MM.1S (cell line): ENCODE results near the gene UBE2S.

ENCODE experiments used
- DNase-seq: peaks from one replicate; pipeline ENCODE4 v3.0.0-alpha.2; 2015
- H2AFZ ChIP-seq: fragments of 300-600 bp; sonication (generic); 2 replicates; pipeline ENCODE4 v1.6.0; 2016; ENCODE audit warnings: antibody characterized with exemption, low read length
- H3F3A ChIP-seq: fragments of 300-600 bp; sonication (generic); 2 replicates; pipeline ENCODE4 v1.6.1; 2016; ENCODE audit warnings: mild to moderate bottlenecking, antibody characterized with exemption, low read length, moderate library complexity, mixed read lengths; ENCODE audit not compliant: insufficient read depth
- H3K27ac ChIP-seq: fragments of 300-600 bp; sonication (generic); 2 replicates; pipeline ENCODE4 v1.5.1; 2016; ENCODE audit warnings: mild to moderate bottlenecking, low read length
- H3K27me3 ChIP-seq: fragments of 300-600 bp; sonication (generic); replicated peaks from 2 replicates; pipeline ENCODE4 v1.6.0; 2016; ENCODE audit warnings: low read length; ENCODE audit not compliant: insufficient read depth
- H3K36me3 ChIP-seq: fragments of 300-600 bp; sonication (generic); replicated peaks from 2 replicates; pipeline ENCODE4 v1.6.1; 2016; ENCODE audit warnings: mild to moderate bottlenecking, low read length, mixed read lengths; ENCODE audit not compliant: insufficient read depth
- H3K4me1 ChIP-seq: fragments of 300-600 bp; sonication (generic); 2 replicates; pipeline ENCODE4 v1.6.1; 2016; ENCODE audit warnings: low read length, mixed read lengths
- H3K4me2 ChIP-seq: fragments of 300-600 bp; sonication (generic); 2 replicates; pipeline ENCODE4 v1.6.0; 2016; ENCODE audit warnings: low read depth, low read length
- H3K4me3 ChIP-seq: fragments of 300-600 bp; sonication (generic); 2 replicates; pipeline ENCODE4 v1.5.1; 2016; ENCODE audit warnings: low read length, mixed read lengths
- H3K79me2 ChIP-seq: fragments of 300-600 bp; sonication (generic); 2 replicates; pipeline ENCODE4 v1.6.1; 2016; ENCODE audit warnings: mixed run types, low read length, mixed read lengths
- H3K9ac ChIP-seq: fragments of 300-600 bp; sonication (generic); 2 replicates; pipeline ENCODE4 v1.6.1; 2016; ENCODE audit warnings: low read length, mixed read lengths
- H3K9me2 ChIP-seq: fragments of 300-600 bp; sonication (generic); replicated peaks from 2 replicates; pipeline ENCODE4 v1.6.1; 2016; ENCODE audit warnings: mild to moderate bottlenecking, low read length, mixed read lengths; ENCODE audit not compliant: insufficient read depth
- H3K9me3 ChIP-seq: fragments of 300-600 bp; sonication (generic); replicated peaks from 2 replicates; pipeline ENCODE4 v1.6.1; 2016; ENCODE audit warnings: mild to moderate bottlenecking, low read length, mixed read lengths; ENCODE audit not compliant: insufficient read depth
- H4K20me1 ChIP-seq: fragments of 300-600 bp; sonication (generic); 2 replicates; pipeline ENCODE4 v1.6.1; 2016; ENCODE audit warnings: mild to moderate bottlenecking, low read length, moderate library complexity, mixed read lengths; ENCODE audit not compliant: insufficient read depth
- EZH2 ChIP-seq: fragments of 300-600 bp; sonication (generic); optimal IDR thresholded peaks from 2 replicates; pipeline ENCODE3; 2017; ENCODE audit warnings: low read depth, mild to moderate bottlenecking, antibody characterized with exemption, low read length, mixed read lengths
- EZH2phosphoT487 ChIP-seq: fragments of 300-600 bp; sonication (generic); IDR thresholded peaks from 2 replicates; pipeline ENCODE4 v1.6.1; 2018; ENCODE audit warnings: antibody characterized with exemption, low read length
- TF ChIP-seq, protein P1 (sequence below): fragments of 300-600 bp; sonication (generic); IDR thresholded peaks from 2 replicates; pipeline ENCODE4 v1.5.1; 2016; ENCODE audit warnings: antibody characterized with exemption, low read length, mixed read lengths

The UBE2S gene

DNA sequence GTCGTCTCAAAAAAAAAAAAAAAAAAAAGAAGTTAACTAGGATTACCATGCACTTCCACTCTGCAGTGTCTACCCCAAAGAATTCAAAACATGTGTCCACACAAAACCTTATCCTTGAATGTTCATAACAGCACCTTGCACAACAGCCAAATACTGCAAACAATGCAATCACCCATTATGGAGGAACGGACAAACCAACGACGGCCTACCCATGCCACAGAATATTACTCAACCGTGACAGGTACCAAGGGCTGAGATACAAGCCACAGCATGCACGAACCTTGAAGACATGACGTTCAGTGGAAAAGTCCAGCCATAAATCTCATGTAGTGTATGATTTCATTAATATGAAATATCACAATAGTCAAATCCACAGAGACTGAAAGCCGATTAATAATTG lies 38.5 kb upstream of the UBE2S start:
- Histone ChIP-seq H3K9ac (no peak overlapping the region), H3K4me2 (no peak overlapping the region), H3K4me1 (no peaks in the 10 kb centered on the region), H3K9me3 (no peaks in the 10 kb centered on the region), H3K27ac (no peak overlapping the region), H3K79me2 (no peaks in the 10 kb centered on the region), H4K20me1 (no peaks in the 10 kb centered on the region), H3K27me3 (peaks cover 68% of the 10 kb centered on the region), H3K36me3 (no peaks in the 10 kb centered on the region), H3F3A (no peaks in the 10 kb centered on the region), H3K4me3 (no peak overlapping the region), H2AFZ (no peak overlapping the region), H3K9me2 (no peaks in the 10 kb centered on the region)
- DNase-seq, result no peak
- TF ChIP-seq EZH2phosphoT487, result no peak
- no peak for TF ChIP-seq EZH2
- TF ChIP-seq, protein P1, sequence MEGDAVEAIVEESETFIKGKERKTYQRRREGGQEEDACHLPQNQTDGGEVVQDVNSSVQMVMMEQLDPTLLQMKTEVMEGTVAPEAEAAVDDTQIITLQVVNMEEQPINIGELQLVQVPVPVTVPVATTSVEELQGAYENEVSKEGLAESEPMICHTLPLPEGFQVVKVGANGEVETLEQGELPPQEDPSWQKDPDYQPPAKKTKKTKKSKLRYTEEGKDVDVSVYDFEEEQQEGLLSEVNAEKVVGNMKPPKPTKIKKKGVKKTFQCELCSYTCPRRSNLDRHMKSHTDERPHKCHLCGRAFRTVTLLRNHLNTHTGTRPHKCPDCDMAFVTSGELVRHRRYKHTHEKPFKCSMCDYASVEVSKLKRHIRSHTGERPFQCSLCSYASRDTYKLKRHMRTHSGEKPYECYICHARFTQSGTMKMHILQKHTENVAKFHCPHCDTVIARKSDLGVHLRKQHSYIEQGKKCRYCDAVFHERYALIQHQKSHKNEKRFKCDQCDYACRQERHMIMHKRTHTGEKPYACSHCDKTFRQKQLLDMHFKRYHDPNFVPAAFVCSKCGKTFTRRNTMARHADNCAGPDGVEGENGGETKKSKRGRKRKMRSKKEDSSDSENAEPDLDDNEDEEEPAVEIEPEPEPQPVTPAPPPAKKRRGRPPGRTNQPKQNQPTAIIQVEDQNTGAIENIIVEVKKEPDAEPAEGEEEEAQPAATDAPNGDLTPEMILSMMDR, result no peak

DNA sequence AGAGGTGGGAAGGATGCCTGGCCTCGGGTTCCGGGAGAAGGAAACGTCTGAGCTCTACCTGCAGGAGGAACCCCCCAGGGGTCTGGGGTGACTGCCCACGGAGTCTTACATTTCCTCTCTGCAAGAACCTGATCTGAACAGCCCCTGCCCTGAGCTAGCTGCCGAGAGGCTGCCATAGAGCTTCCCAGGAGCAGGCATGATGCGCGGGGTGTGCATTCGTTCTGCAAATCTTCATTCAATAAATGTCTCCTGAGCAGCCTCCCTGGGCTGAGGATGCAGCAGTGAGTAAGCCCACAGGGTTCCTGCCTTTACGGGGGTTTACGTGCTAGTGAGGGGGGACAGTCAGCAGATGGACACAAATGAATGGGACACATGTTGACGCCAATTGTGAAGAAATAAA lies 37.1 kb upstream of the UBE2S start:
- H3K9ac ChIP-seq, result no peak overlapping the region
- no peaks in the 10 kb centered on the region for H3K79me2 ChIP-seq
- no peaks in the 10 kb centered on the region for H3K9me3 ChIP-seq
- no peak overlapping the region for H3K27ac ChIP-seq
- no peak for TF ChIP-seq EZH2
- TF ChIP-seq, protein P1, result no peak
- no peak for TF ChIP-seq EZH2phosphoT487
- no peaks in the 10 kb centered on the region for H3K36me3 ChIP-seq
- no peaks in the 10 kb centered on the region for H4K20me1 ChIP-seq
- H2AFZ ChIP-seq, result no peak overlapping the region
- H3K4me1 ChIP-seq, result no peaks in the 10 kb centered on the region
- no peaks in the 10 kb centered on the region for H3F3A ChIP-seq
- no peaks in the 10 kb centered on the region for H3K9me2 ChIP-seq
- DNase-seq, result no peak
- no peak overlapping the region for H3K4me3 ChIP-seq
- H3K27me3 ChIP-seq, result peaks cover 67% of the 10 kb centered on the region
- H3K4me2 ChIP-seq, result no peak overlapping the region

DNA sequence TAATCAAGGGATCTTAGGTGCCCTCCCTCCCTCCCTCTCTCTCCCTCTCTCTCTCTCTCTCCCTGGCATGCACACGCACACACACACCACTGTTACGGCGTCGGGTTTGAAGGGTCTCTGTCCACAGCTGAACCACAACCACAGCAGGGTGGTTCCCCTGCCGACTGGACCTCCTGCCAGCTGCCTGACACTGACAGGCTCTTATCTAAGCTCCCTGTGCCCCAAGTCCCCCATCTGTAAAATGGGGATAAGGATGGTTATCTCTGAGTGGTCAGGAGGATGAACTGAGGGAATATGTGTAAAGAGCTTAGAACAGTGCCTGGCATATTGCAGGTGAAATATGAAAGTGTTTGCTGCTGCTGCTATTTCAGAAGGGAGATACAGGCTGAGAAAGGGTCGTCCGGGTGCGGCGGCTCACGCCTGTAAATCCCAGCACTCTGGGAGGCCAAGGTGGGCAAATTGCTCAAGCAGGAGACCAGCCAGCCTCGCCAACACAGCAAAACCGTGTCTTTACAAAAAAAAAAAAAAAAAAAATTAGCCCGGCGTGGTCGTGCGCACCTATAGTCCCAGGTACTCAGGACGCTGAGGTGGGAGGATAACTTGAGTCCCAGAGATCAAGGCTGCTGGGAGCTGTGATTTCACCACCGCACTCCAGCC lies 36.4 kb upstream of the UBE2S start:
- no peaks in the 10 kb centered on the region for H3F3A ChIP-seq
- no peak overlapping the region for H3K4me2 ChIP-seq
- no peak overlapping the region for H3K9ac ChIP-seq
- no peaks in the 10 kb centered on the region for H3K79me2 ChIP-seq
- H3K4me1 ChIP-seq, result no peaks in the 10 kb centered on the region
- no peaks in the 10 kb centered on the region for H3K9me2 ChIP-seq
- no peaks in the 10 kb centered on the region for H4K20me1 ChIP-seq
- no peak for DNase-seq
- H2AFZ ChIP-seq, result no peak overlapping the region
- no peak for TF ChIP-seq EZH2phosphoT487
- TF ChIP-seq EZH2, result no peak
- TF ChIP-seq, protein P1, result no peak
- H3K27ac ChIP-seq, result no peak overlapping the region
- H3K27me3 ChIP-seq, result peaks cover 67% of the 10 kb centered on the region
- no peaks in the 10 kb centered on the region for H3K36me3 ChIP-seq
- H3K9me3 ChIP-seq, result no peaks in the 10 kb centered on the region
- no peak overlapping the region for H3K4me3 ChIP-seq
